ENCODE results near the gene EPSTI1.

Gene EPSTI1

GRCh38 chr13:42997381-42997780, 5.3 kb upstream of the EPSTI1 start:
- TF ChIP-seq REST (IDR thresholded peaks at IDR 0.05; ENCODE audit: low read depth) (no peak), TEAD4 (IDR thresholded peaks at IDR 0.05) (no peak), MAX (IDR thresholded peaks at IDR 0.05) (no peak), EP300 (IDR thresholded peaks at IDR 0.05; ENCODE audit: borderline replicate concordance) (no peak), TCF12 (IDR thresholded peaks at IDR 0.05; ENCODE audit: low read depth) (no peak)

GRCh38 chr13:42996584-42996983, 4.5 kb upstream of the EPSTI1 start:
- no peak for TF ChIP-seq EGR1 (IDR thresholded peaks at IDR 0.05)
- no peak for TF ChIP-seq NFIC (IDR thresholded peaks at IDR 0.05)
- no peak for TF ChIP-seq REST (IDR thresholded peaks at IDR 0.05; ENCODE audit: low read depth)
- TF ChIP-seq USF1 (IDR thresholded peaks at IDR 0.05) = no peak
- no peak for TF ChIP-seq TEAD4 (IDR thresholded peaks at IDR 0.05)
- no peak for TF ChIP-seq EP300 (IDR thresholded peaks at IDR 0.05; ENCODE audit: borderline replicate concordance)

- no peak for TF ChIP-seq USF1 (IDR thresholded peaks at IDR 0.05)
- TF ChIP-seq EP300 (IDR thresholded peaks at IDR 0.05; ENCODE audit: borderline replicate concordance) = no peak
- TF ChIP-seq TEAD4 (IDR thresholded peaks at IDR 0.05) = no peak
- no peak for TF ChIP-seq YY1 (IDR thresholded peaks at IDR 0.05; ENCODE audit: low read depth)
- TF ChIP-seq TCF12 (IDR thresholded peaks at IDR 0.05; ENCODE audit: low read depth) = no peak
- no peak for TF ChIP-seq REST (IDR thresholded peaks at IDR 0.05; ENCODE audit: low read depth)
- TF ChIP-seq RAD21 (IDR thresholded peaks at IDR 0.05; ENCODE audit: low read depth) = no peak
- TF ChIP-seq FOXM1 (IDR thresholded peaks at IDR 0.05; ENCODE audit: borderline replicate concordance, low read depth) = no peak
- no peak for TF ChIP-seq TAF1 (IDR thresholded peaks at IDR 0.05; ENCODE audit: low read depth)
- no peak for TF ChIP-seq MAX (IDR thresholded peaks at IDR 0.05)
- no peak for TF ChIP-seq CEBPB (IDR thresholded peaks at IDR 0.05)
Observed at GRCh38 chr13:42994878-42995277, 2.8 kb upstream of the EPSTI1 start.

GRCh38 chr13:42992764-42993122, 702 bp upstream of the EPSTI1 start:
- no peak for TF ChIP-seq FOXM1 (IDR thresholded peaks at IDR 0.05; ENCODE audit: borderline replicate concordance, low read depth)
- no peak for TF ChIP-seq EP300 (IDR thresholded peaks at IDR 0.05; ENCODE audit: borderline replicate concordance)
- TF ChIP-seq TCF12 (IDR thresholded peaks at IDR 0.05; ENCODE audit: low read depth) = no peak
- TF ChIP-seq ZBTB7A (IDR thresholded peaks at IDR 0.05; ENCODE audit: low read depth) = no peak
- no peak for TF ChIP-seq CREB1 (IDR thresholded peaks at IDR 0.05; ENCODE audit: low read depth)
- no peak for TF ChIP-seq CEBPB (IDR thresholded peaks at IDR 0.05)
- TF ChIP-seq RAD21 (IDR thresholded peaks at IDR 0.05; ENCODE audit: low read depth) = no peak
- TF ChIP-seq EGR1 (IDR thresholded peaks at IDR 0.05) = no peak
- TF ChIP-seq REST (IDR thresholded peaks at IDR 0.05; ENCODE audit: low read depth) = no peak
- no peak for TF ChIP-seq YY1 (IDR thresholded peaks at IDR 0.05; ENCODE audit: low read depth)
- no peak for TF ChIP-seq TAF1 (IDR thresholded peaks at IDR 0.05; ENCODE audit: low read depth)
- no peak for TF ChIP-seq USF1 (IDR thresholded peaks at IDR 0.05)
- TF ChIP-seq TEAD4 (IDR thresholded peaks at IDR 0.05) = no peak
- no peak for TF ChIP-seq MAX (IDR thresholded peaks at IDR 0.05)

All from Ishikawa (cell line).